HG02885 (cell line): ENCODE results near the gene GAL.
"Not testable (repeated sequence)": the region's sequence is repeated elsewhere in the genome, so short reads cannot be mapped to it uniquely, and the experiment has no call there.

Experiments used
- ATAC-seq: cut with Tn5 transposase; IDR thresholded peaks from one replicate; pipeline ENCODE4 v1.9.1; 2021; ENCODE audit warnings: mild to moderate bottlenecking; ENCODE audit not compliant: unreplicated experiment, poor library complexity

GAL gene, protein sequence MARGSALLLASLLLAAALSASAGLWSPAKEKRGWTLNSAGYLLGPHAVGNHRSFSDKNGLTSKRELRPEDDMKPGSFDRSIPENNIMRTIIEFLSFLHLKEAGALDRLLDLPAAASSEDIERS

GRCh38 chr11:68684385-68685356, at the start of gene GAL:
Gene GAL, plus strand, starts transcription at chr11:68684544. Its CDS starts 380 bp downstream, at chr11:68684924.
- no peak for ATAC-seq

GRCh38 chr11:68634606-68635005, 49.7 kb upstream of the GAL start:
- ATAC-seq = not testable (repeated sequence)

DNA sequence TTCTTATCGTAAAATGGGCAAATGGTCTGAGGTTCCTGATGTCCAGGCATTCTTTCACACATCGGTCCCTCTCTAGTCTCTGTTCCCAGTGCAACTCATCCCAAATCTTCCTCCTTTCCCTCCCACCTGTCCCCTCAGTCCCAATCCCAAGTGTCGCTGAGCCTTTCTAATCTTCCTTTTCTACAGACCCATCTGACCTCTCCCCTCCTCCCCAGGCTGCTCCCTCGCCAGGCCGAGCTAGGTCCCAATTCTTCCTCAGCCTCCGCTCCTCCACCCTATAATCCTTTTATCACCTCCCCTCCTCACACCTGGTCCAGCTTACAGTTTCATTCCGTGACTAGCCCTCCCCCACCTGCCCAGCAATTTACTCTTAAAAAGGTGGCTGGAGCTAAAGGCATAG, 49.2 kb upstream of the GAL start:
- not testable (repeated sequence) for ATAC-seq

- ATAC-seq = not testable (repeated sequence)
Observed at GRCh38 chr11:68635883-68636282, 48.5 kb upstream of the GAL start.

DNA sequence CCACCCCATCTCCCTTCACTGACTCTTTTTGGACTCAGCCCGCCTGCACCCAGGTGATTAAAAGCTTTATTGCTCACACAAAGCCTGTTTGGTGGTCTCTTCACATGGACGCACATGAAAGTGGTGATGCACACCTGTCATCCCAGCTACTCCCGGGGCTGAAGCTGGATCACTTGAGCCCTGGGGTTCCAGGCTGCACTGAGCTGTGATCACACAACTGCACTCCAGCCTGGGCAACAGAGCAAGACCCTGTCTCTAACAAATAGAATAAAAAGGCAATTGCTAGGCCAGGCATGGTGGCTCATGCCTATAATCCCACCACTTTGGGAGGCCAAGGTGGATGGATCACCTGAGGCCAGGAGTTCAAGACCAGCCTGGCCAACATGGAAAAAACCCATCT, 45.0 kb upstream of the GAL start:
- ATAC-seq = not testable (repeated sequence)

GRCh38 chr11:68641880-68642279, 42.5 kb upstream of the GAL start:
- no peak for ATAC-seq

DNA sequence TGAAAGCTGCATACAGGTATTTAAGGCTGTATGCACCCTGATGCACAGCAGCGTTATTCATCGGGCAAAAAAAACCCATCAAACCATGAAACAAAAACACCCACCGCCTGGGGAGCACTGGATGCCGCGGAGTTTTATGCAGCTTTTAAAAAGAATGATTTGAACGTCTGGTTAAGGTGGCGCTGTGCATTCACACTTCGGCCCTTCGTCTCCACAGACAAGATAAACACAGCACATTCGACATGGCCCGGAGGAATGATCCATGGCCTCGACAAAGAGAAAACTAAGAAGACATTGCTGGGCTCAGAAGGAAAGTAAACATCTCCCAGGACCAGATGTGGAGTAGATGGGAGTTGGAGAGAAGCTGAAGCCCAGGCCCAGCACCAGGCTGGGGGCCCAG, 40.8 kb upstream of the GAL start:
- no peak for ATAC-seq

DNA sequence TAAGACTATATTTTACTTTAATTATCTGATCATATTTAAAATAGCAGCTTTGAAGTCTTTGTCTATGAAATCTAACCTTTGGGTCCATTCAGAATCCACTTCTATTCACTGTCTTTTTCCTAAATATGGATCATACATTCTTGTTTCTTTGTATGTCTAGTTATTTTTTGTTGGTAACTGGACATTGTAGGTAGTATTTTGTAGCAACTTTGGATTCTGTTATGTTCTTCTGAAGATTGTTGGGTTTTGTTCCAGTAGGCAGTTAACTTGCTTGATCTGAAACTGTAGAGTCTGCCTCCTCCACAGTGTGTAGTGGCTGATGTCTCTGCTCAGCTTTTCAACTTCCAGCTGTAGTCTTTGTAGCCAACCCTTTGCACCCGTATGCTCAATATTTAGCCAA, 37.5 kb upstream of the GAL start:
- ATAC-seq = no peak

GRCh38 chr11:68649851-68650555, 34.3 kb upstream of the GAL start:
- ATAC-seq = no peak

DNA sequence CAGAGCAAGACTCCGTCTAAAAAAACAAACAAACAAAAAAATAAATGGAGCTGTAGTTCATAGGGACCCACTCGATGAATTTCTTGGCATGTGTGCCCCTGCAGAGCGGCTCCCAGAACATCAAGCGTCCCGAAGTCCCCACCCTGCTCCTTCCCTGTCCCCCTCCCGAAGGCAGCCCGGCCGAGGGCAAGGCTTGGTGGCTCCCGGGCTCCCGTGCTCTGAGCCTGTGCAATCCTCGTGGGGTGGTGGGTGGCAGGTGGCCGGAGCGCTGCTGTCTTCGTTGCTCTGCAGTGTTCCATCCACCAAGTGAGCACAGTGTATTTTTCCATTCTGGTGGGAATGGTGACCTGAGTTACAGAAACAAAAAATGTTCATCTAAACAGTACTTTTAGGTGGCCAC, 33.5 kb upstream of the GAL start:
- no peak for ATAC-seq

GRCh38 chr11:68651208-68651984, 32.9 kb upstream of the GAL start:
- no peak for ATAC-seq

GRCh38 chr11:68651985-68652682, 32.2 kb upstream of the GAL start:
- ATAC-seq = no peak

DNA sequence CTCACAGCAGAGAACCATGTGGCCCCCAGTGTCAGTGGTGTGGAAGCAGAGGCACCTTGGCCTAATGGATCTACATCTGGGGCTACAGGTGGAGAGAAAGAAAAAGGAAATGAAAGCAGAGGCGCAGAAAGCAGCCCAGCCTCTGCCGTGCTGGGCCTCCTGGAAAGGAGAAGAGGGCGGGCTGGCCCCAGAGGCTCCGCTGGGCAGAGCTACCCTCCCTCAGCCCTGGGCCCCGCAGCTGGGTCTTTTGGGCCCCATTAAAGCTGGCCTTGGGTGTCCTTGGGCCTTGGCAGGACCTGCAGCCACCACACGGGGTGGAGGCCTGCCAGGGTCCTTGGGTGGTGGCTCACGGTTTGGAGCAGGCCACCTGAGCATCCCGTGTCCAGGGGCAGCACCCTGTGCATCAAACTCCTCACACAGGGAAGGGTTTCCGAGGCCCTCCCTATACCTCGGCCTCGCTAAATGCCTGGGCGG, 31.6 kb upstream of the GAL start:
- ATAC-seq = no peak

DNA sequence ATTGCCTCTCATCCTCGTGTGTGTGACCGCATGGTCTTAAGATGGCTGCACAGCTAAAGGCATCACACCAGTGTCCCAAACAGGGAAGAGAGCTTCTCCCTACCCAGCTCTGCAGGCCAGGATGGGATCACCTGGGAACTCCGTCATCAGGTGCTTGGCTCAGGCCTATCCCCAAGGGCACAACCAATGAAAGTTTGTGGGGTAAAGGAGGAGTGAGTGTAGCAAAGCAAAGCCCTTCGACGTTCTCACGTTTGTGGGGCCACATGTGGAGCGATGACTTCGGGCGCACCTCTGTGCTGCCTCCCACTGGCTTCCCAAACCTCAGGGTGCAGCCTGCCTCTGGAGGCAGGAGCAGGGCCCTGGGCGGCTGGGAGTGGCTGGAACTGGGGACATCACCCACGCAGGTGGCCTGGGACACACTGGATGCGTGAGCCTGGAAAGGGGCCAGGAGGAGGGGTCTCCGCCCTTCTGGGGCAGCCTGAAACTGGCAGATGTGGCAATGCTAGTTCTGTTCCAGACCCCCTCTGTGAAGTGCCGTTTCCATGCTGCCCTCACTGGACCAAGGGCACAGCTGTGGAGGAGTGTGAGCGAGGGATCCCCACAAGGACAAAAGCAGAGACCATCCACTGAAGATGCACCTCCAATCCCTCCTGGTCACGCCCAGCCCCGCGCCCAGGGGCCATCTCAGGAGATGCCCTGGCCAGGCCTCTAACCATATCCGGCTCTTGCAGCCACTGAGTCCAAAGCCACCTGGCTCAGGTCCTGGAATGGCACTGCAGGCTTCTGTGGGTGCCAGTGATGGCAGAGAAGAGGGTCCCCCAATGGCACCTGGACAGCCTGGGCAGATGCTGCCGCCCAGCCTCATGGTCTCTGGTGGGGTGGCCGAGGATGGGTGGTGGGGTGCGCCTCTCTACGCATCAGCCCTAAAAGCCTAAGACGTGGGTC, 30.6 kb upstream of the GAL start:
- no peak for ATAC-seq

- ATAC-seq = no peak
Observed at GRCh38 chr11:68654978-68655377, 29.4 kb upstream of the GAL start.

DNA sequence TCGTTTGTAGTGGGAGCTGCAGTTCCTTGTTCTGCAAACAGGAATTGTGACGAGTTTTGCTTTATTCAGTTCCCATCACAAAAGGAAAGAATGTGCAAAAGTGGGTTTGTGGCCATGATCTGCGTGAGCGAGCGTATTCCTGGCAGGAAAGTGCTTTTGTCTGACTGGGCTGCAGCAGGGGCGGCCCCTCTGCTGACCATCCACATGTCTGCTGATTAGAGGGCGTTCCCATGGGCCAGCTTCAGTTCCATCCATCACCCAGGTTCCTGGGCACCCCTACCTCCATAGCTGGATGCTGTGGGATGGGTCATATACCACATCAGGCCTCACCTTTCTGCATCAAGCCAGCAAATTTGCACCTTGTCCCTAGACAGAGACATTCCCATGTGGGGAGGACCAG, 28.9 kb upstream of the GAL start:
- ATAC-seq = no peak

GRCh38 chr11:68655806-68656205, 28.5 kb upstream of the GAL start:
- ATAC-seq = no peak

DNA sequence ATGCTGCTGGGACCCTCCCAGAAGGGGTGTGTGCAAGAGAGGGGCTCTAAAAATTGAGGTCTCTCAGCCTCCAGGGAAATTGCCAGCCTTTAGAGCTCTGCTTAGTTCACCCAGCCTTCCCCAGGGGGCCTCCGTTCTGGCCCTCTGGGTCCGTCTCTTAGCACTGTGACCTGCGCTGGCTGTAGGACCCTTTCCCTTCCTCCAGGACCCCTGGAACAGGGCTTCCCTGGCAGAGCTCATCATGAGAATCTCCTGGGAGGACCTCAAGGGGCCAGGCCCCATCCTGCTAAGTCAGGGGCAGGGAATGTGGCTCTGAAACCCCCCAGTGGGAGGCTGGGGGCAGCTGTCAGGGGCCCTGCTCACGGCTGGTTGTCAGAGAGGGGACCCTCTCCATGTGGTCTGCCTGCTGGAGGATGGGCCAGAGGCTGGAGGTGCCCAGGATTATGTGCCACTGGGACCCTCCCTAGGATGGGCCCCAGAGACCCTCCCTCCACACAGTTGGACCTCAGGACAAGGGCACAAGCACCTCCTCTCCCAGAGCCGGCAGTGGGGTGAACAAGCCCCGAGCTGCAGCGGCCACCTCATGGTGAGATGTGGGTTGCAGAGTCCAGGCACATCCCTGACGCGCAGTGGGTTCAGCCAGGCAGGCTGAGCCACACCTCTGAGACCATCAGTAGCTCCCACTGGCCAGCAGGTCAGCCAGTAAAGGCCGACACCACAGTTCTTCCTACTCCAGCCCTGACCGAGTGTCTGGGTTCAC, 27.1 kb upstream of the GAL start:
- no peak for ATAC-seq
